Measurements from ENCODE around the gene AGPAT1. TPM values are rescaled to one million over a fixed set of nuclear protein-coding genes. Genes with fewer than 3 reads are reported as not detected.
A peak's percentile ranks its signal among the peaks of the same experiment; 100 is the strongest.

AGPAT1 gene
- polyA plus RNA-seq, 1 donor (not counting 4 experiments of a cell fraction or from before 2014, with no cell fraction given) = 46.4 TPM

DNA sequence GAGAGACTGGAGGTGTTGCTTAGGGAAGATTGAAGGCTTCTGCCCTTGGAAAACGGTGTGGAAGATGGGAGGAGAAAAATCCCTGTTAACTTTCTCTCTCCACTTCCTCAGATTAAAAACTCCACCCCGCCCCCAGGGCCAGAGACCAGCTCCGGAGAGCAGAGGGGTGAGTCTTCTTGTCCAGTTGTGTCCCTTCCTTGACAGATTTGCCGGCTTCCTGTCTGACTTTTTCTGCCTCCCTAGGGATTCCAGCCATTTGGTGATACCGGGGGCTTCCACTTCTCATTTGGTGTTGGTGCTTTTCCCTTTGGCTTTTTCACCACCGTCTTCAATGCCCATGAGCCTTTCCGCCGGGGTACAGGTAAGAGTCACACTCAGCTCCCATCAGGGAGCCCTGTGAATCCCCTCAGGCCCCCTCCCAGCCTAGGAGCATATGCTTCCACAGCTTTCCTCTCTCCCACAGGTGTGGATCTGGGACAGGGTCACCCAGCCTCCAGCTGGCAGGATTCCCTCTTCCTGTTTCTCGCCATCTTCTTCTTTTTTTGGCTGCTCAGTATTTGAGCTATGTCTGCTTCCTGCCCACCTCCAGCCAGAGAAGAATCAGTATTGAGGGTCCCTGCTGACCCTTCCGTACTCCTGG, 4.0 kb upstream of the AGPAT1 start:
- Histone ChIP-seq H3K9me1 (ENCODE audit: control insufficient read depth, extremely low read depth, insufficient read depth, low read length) (no peaks in the 10 kb centered on the region), H2AFZ (ENCODE audit: control insufficient read depth, low read length) (no peak overlapping the region), H3K27ac (ENCODE audit: control insufficient read depth, insufficient read depth, low read length) (no peak overlapping the region), H3K4me1 (ENCODE audit: control insufficient read depth, extremely low read depth, insufficient read depth, low read length) (peaks cover 24% of the 10 kb centered on the region), H3K79me2 (ENCODE audit: control insufficient read depth, insufficient read depth, low read length) (peaks cover 16% of the 10 kb centered on the region), H4K20me1 (ENCODE audit: control insufficient read depth, extremely low read depth, insufficient read depth, low read length) (no peaks in the 10 kb centered on the region), H3K27me3 (ENCODE audit: control insufficient read depth, extremely low read depth, insufficient read depth, low read length) (no peaks in the 10 kb centered on the region), H3K36me3 (ENCODE audit: control insufficient read depth in 2 of 2, extremely low read depth in 1 of 2, insufficient read depth in 2 of 2, low read length in 2 of 2) (peaks cover 8% of the 10 kb centered on the region in 2 experiments), H3K4me2 (ENCODE audit: control insufficient read depth, extremely low read depth, insufficient read depth, low read depth, low read length) (peak overlapping the region; percentile 87), H3K9me3 (ENCODE audit: control insufficient read depth, low read depth, low read length) (no peaks in the 10 kb centered on the region), H3K9ac (ENCODE audit: control insufficient read depth, extremely low read depth, insufficient read depth, low read length) (no peak overlapping the region), H3K4me3 (ENCODE audit: control insufficient read depth in 2 of 3, extremely low read depth in 1 of 3, insufficient read depth in 2 of 3, low read depth in 1 of 3, low read length in 3 of 3) (no peak overlapping the region)
- TF ChIP-seq, protein P1, sequence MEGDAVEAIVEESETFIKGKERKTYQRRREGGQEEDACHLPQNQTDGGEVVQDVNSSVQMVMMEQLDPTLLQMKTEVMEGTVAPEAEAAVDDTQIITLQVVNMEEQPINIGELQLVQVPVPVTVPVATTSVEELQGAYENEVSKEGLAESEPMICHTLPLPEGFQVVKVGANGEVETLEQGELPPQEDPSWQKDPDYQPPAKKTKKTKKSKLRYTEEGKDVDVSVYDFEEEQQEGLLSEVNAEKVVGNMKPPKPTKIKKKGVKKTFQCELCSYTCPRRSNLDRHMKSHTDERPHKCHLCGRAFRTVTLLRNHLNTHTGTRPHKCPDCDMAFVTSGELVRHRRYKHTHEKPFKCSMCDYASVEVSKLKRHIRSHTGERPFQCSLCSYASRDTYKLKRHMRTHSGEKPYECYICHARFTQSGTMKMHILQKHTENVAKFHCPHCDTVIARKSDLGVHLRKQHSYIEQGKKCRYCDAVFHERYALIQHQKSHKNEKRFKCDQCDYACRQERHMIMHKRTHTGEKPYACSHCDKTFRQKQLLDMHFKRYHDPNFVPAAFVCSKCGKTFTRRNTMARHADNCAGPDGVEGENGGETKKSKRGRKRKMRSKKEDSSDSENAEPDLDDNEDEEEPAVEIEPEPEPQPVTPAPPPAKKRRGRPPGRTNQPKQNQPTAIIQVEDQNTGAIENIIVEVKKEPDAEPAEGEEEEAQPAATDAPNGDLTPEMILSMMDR (optimal IDR thresholded peaks at IDR 0.05 in 1 of 3, IDR thresholded peaks at IDR 0.05 in 1 of 3, conservative IDR thresholded peaks at IDR 0.05 in 1 of 3; ENCODE audit: extremely low read depth in 1 of 3, insufficient read depth in 2 of 3, low read length in 3 of 3) = no peak
- no peak for TF ChIP-seq EZH2 (IDR thresholded peaks at IDR 0.05; ENCODE audit: low read length)
- no peak for DNase-seq (ENCODE audit: low read depth, low spot score)
- dilution Hi-C loops (cut with MboI; ENCODE audit: extremely low pct_ligation_motif_present, low sequenced_read_pairs) = no loop called here
- no peak for FAIRE-seq

DNA sequence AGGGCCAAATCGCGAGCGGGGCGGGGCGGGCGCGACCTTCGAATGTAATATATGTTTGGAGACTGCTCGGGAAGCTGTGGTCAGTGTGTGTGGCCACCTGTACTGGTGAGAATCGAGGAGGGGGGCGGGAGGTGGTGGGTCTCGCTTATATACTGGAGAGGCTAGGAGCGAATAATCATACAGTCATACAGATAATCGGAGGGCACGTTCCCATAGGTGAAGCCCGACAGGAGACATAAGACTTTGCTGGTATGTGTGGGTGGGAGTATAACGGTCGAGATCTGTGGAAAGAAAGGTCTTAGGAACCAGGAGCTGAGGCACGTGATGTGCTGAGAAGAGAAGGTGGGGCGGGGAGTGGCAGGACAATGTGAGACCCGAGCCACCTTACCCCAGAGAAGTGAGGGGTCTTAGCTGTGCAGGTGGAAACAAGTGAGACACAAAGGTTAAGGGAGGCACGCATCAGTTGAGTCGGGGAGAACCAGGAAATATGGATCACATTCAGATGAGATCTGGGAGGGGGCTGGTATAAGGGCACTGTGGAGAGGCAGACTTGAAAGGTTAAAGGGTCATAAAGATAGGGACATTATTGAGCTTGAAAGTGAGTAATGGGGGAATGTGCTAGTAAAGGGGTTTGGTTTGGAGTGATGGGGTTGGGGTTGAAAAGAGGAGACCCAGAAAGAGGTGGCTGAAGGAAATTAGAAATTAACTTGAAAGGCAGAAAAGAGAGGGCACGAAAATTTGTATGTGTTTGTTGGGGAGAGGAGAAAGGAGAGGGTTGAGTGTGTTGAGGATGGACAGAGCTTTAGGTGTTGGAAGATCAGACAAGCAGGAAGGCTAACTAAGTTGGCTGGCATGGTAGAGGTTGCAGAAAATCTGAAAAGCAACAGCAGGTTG, 2.9 kb upstream of the AGPAT1 start:
- TF ChIP-seq, protein P1 (optimal IDR thresholded peaks at IDR 0.05 in 1 of 3, IDR thresholded peaks at IDR 0.05 in 1 of 3, conservative IDR thresholded peaks at IDR 0.05 in 1 of 3; ENCODE audit: extremely low read depth in 1 of 3, insufficient read depth in 2 of 3, low read length in 3 of 3) = no peak
- TF ChIP-seq EZH2 (IDR thresholded peaks at IDR 0.05; ENCODE audit: low read length) = no peak
- Histone ChIP-seq H3K9me1 (ENCODE audit: control insufficient read depth, extremely low read depth, insufficient read depth, low read length) (no peaks in the 10 kb centered on the region), H3K9ac (ENCODE audit: control insufficient read depth, extremely low read depth, insufficient read depth, low read length) (peak overlapping the region; percentile 90), H3K27ac (ENCODE audit: control insufficient read depth, insufficient read depth, low read length) (peak overlapping the region; percentile 97), H3K36me3 (ENCODE audit: control insufficient read depth in 2 of 2, extremely low read depth in 1 of 2, insufficient read depth in 2 of 2, low read length in 2 of 2) (peaks cover 8 to 10% of the 10 kb centered on the region in 2 experiments), H3K27me3 (ENCODE audit: control insufficient read depth, extremely low read depth, insufficient read depth, low read length) (no peaks in the 10 kb centered on the region), H2AFZ (ENCODE audit: control insufficient read depth, low read length) (peak overlapping the region; percentile 73), H3K79me2 (ENCODE audit: control insufficient read depth, insufficient read depth, low read length) (peaks cover 27% of the 10 kb centered on the region), H3K4me3 (ENCODE audit: control insufficient read depth in 2 of 3, extremely low read depth in 1 of 3, insufficient read depth in 2 of 3, low read depth in 1 of 3, low read length in 3 of 3) (peak overlapping the region; percentile 87 to 95 (median 90)), H3K9me3 (ENCODE audit: control insufficient read depth, low read depth, low read length) (no peaks in the 10 kb centered on the region), H4K20me1 (ENCODE audit: control insufficient read depth, extremely low read depth, insufficient read depth, low read length) (no peaks in the 10 kb centered on the region), H3K4me1 (ENCODE audit: control insufficient read depth, extremely low read depth, insufficient read depth, low read length) (peaks cover 32% of the 10 kb centered on the region), H3K4me2 (ENCODE audit: control insufficient read depth, extremely low read depth, insufficient read depth, low read depth, low read length) (peak overlapping the region; percentile 87)
- dilution Hi-C loops (cut with MboI; ENCODE audit: extremely low pct_ligation_motif_present, low sequenced_read_pairs) = no loop called here
- FAIRE-seq = no peak
- no peak for DNase-seq (ENCODE audit: low read depth, low spot score)

All from keratinocyte (primary cell).